A549 (cell line): ENCODE results near the gene CCDC146. TPM values are rescaled to one million over a fixed set of nuclear protein-coding genes. Genes with fewer than 3 reads are reported as not detected.
"Not testable (repeated sequence)": the region's sequence is repeated elsewhere in the genome, so short reads cannot be mapped to it uniquely, and the experiment has no call there.

Experiments
- ATAC-seq, 2 experiments: fragments of 200-7000 bp in 1 of 2; fragments of >200 bp in 1 of 2; cut with Nextera tagmentation in 1 of 2; cut with Tn5 transposase in 1 of 2; 3 replicates each; pipeline versions ENCODE4 v1.8.0 to v1.9.1; 2018 to 2020; ENCODE audit warnings: mild to moderate bottlenecking in 1 of 2, moderate library complexity in 1 of 2
- CTCF ChIA-PET: fragments of 300-600 bp; sonication (Branson Sonifier 250); formaldehyde crosslinking; extraction: SDS; loops from one replicate; lab custom pipeline; 2021; ENCODE audit warnings: antibody characterized with exemption, inconsistent platforms; lab: Yijun Ruan, JAX
- POLR2A ChIA-PET: fragments of 350-600 bp; formaldehyde crosslinking; extraction: SDS; loops from one replicate; lab custom pipeline; 2021; ENCODE audit warnings: antibody characterized with exemption, inconsistent platforms; lab: Yijun Ruan, JAX
- DNase-seq, 2 experiments: peaks; one replicate each; pipeline versions ENCODE4 v3.0.0 to v3.0.0-alpha.2; 2011 to 2016; ENCODE audit warnings: low read depth in 1 of 2, low spot score in 1 of 2
- FAIRE-seq: peaks from 2 replicates; lab custom pipeline; 2011; peaks lifted over from hg19 to GRCh38; lab: Jason Lieb, UNC
- H3K27ac ChIP-seq, 2 experiments: fragments of >200 bp; sonication (Bioruptor Twin); formaldehyde crosslinking; 3 replicates each; pipeline ENCODE4 v1.5.1; 2016 to 2017
- H3K4me1 ChIP-seq: fragments of >200 bp; sonication (Bioruptor Twin); formaldehyde crosslinking; 3 replicates; pipeline ENCODE4 v1.6.1; 2016
- H3K4me2 ChIP-seq: fragments of >200 bp; sonication (Bioruptor Twin); formaldehyde crosslinking; 3 replicates; pipeline ENCODE4 v1.6.1; 2016
- H3K4me3 ChIP-seq: fragments of >200 bp; sonication (Bioruptor Twin); formaldehyde crosslinking; 3 replicates; pipeline ENCODE4 v1.5.1; 2016
- H3K9me3 ChIP-seq: fragments of >200 bp; sonication (Bioruptor Twin); formaldehyde crosslinking; 3 replicates; pipeline ENCODE4 v1.6.1; 2016
- CTCF ChIP-seq: fragments of >200 bp; sonication (Bioruptor Twin); formaldehyde crosslinking; IDR thresholded peaks from 3 replicates; pipeline ENCODE4 v1.5.1; 2016
- RAD21 ChIP-seq, 2 experiments: fragments of >200 bp in 1 of 2; sonication (Bioruptor Twin) in 1 of 2; formaldehyde crosslinking in 1 of 2; IDR thresholded peaks in 1 of 2; conservative IDR thresholded peaks in 1 of 2; 2 replicates in 1 of 2; 3 replicates in 1 of 2; pipeline ENCODE4 v1.6.1; 2012 to 2018; ENCODE audit warnings: inconsistent platforms in 1 of 2
- SMC3 ChIP-seq: fragments of >200 bp; sonication (Bioruptor Twin); formaldehyde crosslinking; IDR thresholded peaks from 3 replicates; pipeline ENCODE4 v1.6.1; 2018; ENCODE audit warnings: inconsistent platforms
- WGBS: methylation state at CpG from one replicate; pipeline ENCODE4 v1.1.6; 2017; ENCODE audit errors: missing lambda C conversion rate; 5-methylcytosine and 5-hydroxymethylcytosine counted together
- polyA plus RNA-seq, 4 experiments: library from polyadenylated mRNA; depleted of rRNA in 3 of 4; stranded (reverse); fragments of >200 nt; fragmentation: RNase III in 1 of 4; extraction: RNeasy Plus Mini Kit Qiagen cat#74134 plus additional on column Dnase treatment in 1 of 4; gene quantifications; 2 replicates in 3 of 4; 3 replicates in 1 of 4; pipeline ENCODE4 v1.2.3, GENCODE V29; 2011 to 2017

The CCDC146 gene
- polyA plus RNA-seq, 2 of the 4 experiments (the other 2 are of a cell fraction) = 1.4 to 3.4 TPM

GRCh38 chr7:77125486-77125885, 3.1 kb downstream of the CCDC146 start:
- DNase-seq, H3K4me3 ChIP-seq, ATAC-seq, H3K4me2 ChIP-seq, H3K4me1 ChIP-seq, H3K27ac ChIP-seq, H3K9me3 ChIP-seq, POLR2A ChIA-PET: not testable (repeated sequence)
- CTCF ChIA-PET = interaction anchor here (1.2 to 2.6 kb wide), 3 partner anchors 122 to 207 kb away, joined by 3 to 12 read pairs (median 9); no protein-coding TSS in a partner anchor
- peak; percentile 67 for FAIRE-seq
- TF ChIP-seq CTCF (peak; percentile 18; the same call in 1 of the 3 replicates), RAD21 (conservative IDR thresholded peaks at IDR 0.05 in 1 of 2, IDR thresholded peaks at IDR 0.05 in 1 of 2) (peak; percentile 41 to 54; a peak in 4 of 5 replicates), SMC3 (peak; percentile 58)
- 4% methylated on average over 1 of the region's 1 CpG for WGBS

- H3K27ac ChIP-seq, H3K4me3 ChIP-seq, H3K4me1 ChIP-seq, CTCF ChIA-PET, POLR2A ChIA-PET, H3K9me3 ChIP-seq, DNase-seq, ATAC-seq, H3K4me2 ChIP-seq, FAIRE-seq: not testable (repeated sequence)
- WGBS = 78% methylated on average over 3 of the region's 9 CpGs
Observed at GRCh38 chr7:77127009-77127408, 4.6 kb downstream of the CCDC146 start.

GRCh38 chr7:77128582-77129410, 6.4 kb downstream of the CCDC146 start:
- DNase-seq, ATAC-seq, H3K9me3 ChIP-seq, CTCF ChIA-PET, H3K4me1 ChIP-seq, POLR2A ChIA-PET, H3K4me3 ChIP-seq, H3K27ac ChIP-seq, H3K4me2 ChIP-seq, FAIRE-seq: not testable (repeated sequence)
- 72% methylated on average over 7 of the region's 7 CpGs for WGBS

- ATAC-seq, POLR2A ChIA-PET, H3K27ac ChIP-seq, H3K4me3 ChIP-seq, CTCF ChIA-PET, H3K4me1 ChIP-seq, DNase-seq, FAIRE-seq, H3K4me2 ChIP-seq, H3K9me3 ChIP-seq: not testable (repeated sequence)
- 81% methylated on average over 2 of the region's 3 CpGs for WGBS
Observed at GRCh38 chr7:77131781-77132180, 9.4 kb downstream of the CCDC146 start.

GRCh38 chr7:77138668-77139067, 16.3 kb downstream of the CCDC146 start:
- H3K4me2 ChIP-seq, POLR2A ChIA-PET, CTCF ChIA-PET, DNase-seq, H3K4me1 ChIP-seq, FAIRE-seq, H3K4me3 ChIP-seq, ATAC-seq, H3K27ac ChIP-seq, H3K9me3 ChIP-seq: not testable (repeated sequence)
- WGBS = 48% methylated on average over 2 of the region's 2 CpGs

GRCh38 chr7:77140291-77140690, 17.9 kb downstream of the CCDC146 start:
- POLR2A ChIA-PET = not testable (repeated sequence)

GRCh38 chr7:77152232-77152631, 29.8 kb downstream of the CCDC146 start:
- H3K4me3 ChIP-seq, FAIRE-seq, H3K27ac ChIP-seq, H3K9me3 ChIP-seq, H3K4me2 ChIP-seq, CTCF ChIA-PET, ATAC-seq, POLR2A ChIA-PET, DNase-seq, H3K4me1 ChIP-seq: not testable (repeated sequence)

More at GRCh38 chr7:77140291-77140690, 17.9 kb downstream of the CCDC146 start:
- H3K4me1 ChIP-seq, CTCF ChIA-PET, DNase-seq, H3K4me2 ChIP-seq, FAIRE-seq, ATAC-seq, H3K9me3 ChIP-seq, H3K4me3 ChIP-seq, H3K27ac ChIP-seq: not testable (repeated sequence)
- WGBS = 66% methylated on average over 4 of the region's 4 CpGs

GRCh38 chr7:77154917-77155464, 32.6 kb downstream of the CCDC146 start:
- FAIRE-seq, H3K9me3 ChIP-seq, H3K27ac ChIP-seq, DNase-seq, H3K4me2 ChIP-seq, CTCF ChIA-PET, POLR2A ChIA-PET, H3K4me3 ChIP-seq: not testable (repeated sequence)
- peaks cover 16% of the 10 kb centered on the region for H3K4me1 ChIP-seq
- peak; percentile 67 to 78; a peak in 4 of 6 replicates for ATAC-seq
- 87% methylated on average over 3 of the region's 3 CpGs for whole genome bisulfite sequencing

- peak overlapping the region; percentile 47; the same call in 2 of the 3 replicates for H3K4me2 ChIP-seq
- CTCF ChIA-PET, H3K27ac ChIP-seq, POLR2A ChIA-PET, DNase-seq, FAIRE-seq, H3K4me3 ChIP-seq, H3K9me3 ChIP-seq: not testable (repeated sequence)
- peak in 1 of 2 experiments; percentile 27; a peak in 2 of 6 replicates for ATAC-seq
- 60% methylated on average over 5 of the region's 5 CpGs for WGBS
- H3K4me1 ChIP-seq = peaks cover 16% of the 10 kb centered on the region
Observed at GRCh38 chr7:77155601-77156377, 33.4 kb downstream of the CCDC146 start.
